GM12891 (cell line): ENCODE measurements around the gene TEX38. TPM values are rescaled to one million over a fixed set of nuclear protein-coding genes. Genes with fewer than 3 reads are reported as not detected.

Source experiments
- DNase-seq: peaks from one replicate; pipeline ENCODE4 v3.0.0; 2011; ENCODE audit warnings: low spot score; ENCODE audit not compliant: insufficient read length
- FAIRE-seq: peaks from 2 replicates; lab custom pipeline; 2011; peaks lifted over from hg19 to GRCh38; lab: Jason Lieb, UNC
- PAX5 ChIP-seq: IDR thresholded peaks from 2 replicates; pipeline ENCODE4 v1.6.1; 2011; ENCODE audit warnings: low read length, moderate library complexity, mild to moderate bottlenecking; ENCODE audit not compliant: insufficient read depth, severe bottlenecking
- POLR2A ChIP-seq: IDR thresholded peaks from 2 replicates; pipeline ENCODE4 v1.6.1; 2011; ENCODE audit warnings: low read depth, low read length, control low read depth
- POLR2AphosphoS5 ChIP-seq: IDR thresholded peaks from 2 replicates; pipeline ENCODE4 v1.6.1; 2011; ENCODE audit warnings: low read depth, low read length, control low read depth
- POU2F2 ChIP-seq: IDR thresholded peaks from 2 replicates; pipeline ENCODE4 v1.6.1; 2011; ENCODE audit warnings: low read depth, mild to moderate bottlenecking, control low read depth, low read length, moderate library complexity
- SPI1 ChIP-seq: IDR thresholded peaks from 2 replicates; pipeline ENCODE4 v1.6.1; 2011; ENCODE audit warnings: low read depth, low read length, control low read depth
- TAF1 ChIP-seq: IDR thresholded peaks from 2 replicates; pipeline ENCODE4 v1.6.1; 2011; ENCODE audit warnings: low read depth, low read length, control low read depth
- polyA plus RNA-seq: library from polyadenylated mRNA; unstranded; fragments of >200 nt; gene quantifications from one replicate; pipeline ENCODE4 v1.2.1, GENCODE V29; 2012; ENCODE audit warnings: low read depth, missing spikeins, inconsistent platforms; ENCODE audit not compliant: missing spikeins

TEX38 gene
- polyA plus RNA-seq: 0.13 TPM

DNA sequence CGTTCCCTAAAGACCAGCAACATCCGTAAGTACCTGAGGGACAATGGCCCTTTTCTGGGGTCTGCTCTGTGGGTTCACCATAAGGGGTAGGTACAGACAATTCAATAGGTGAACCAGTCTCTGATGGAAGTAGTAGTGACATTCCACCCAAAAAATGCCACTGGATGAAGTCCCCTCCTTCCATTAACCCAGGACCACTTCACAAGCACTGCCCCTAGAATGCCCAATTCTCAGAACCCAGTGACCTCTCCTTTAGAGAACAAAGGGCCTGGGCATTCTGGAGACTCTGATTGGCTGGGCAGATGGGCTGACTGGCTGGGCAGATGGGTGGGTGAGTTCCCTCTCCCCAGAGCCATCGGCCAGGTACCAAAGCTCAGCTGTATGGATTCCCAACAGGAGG is at the start of gene TEX38:
TSS of gene TEX38 (plus strand) at position 301 of the 400 bp plus-strand sequence. CDS start at position 382, 81 bp downstream.
- FAIRE-seq (no peak), DNase-seq (no peak)
- TF ChIP-seq TAF1: no peak
- no peak for TF ChIP-seq POU2F2
- TF ChIP-seq PAX5: no peak

DNA sequence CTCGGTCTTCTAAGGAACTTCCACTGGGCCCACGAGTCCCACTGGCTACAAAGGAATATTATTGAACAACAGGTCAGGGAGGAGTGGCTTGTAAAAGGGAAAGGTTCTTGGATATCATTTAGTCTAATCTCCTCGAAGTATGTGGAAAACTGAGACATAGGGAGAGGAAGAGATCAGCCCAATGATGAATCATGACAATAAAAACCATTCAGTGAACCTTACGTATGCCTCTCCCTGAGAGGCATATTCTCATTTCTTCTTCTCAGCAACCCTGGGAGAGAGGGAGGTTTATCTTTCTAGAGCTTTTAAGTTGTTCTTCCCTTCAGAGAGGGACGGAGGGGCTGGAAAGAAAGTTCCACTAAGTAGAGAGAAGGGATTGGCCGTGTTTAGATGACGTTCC is 49.7 kb upstream of the TEX38 start:
- FAIRE-seq (no peak), DNase-seq (no peak)
- TF ChIP-seq TAF1: no peak
- no peak for TF ChIP-seq POU2F2
- TF ChIP-seq POLR2AphosphoS5: no peak

DNA sequence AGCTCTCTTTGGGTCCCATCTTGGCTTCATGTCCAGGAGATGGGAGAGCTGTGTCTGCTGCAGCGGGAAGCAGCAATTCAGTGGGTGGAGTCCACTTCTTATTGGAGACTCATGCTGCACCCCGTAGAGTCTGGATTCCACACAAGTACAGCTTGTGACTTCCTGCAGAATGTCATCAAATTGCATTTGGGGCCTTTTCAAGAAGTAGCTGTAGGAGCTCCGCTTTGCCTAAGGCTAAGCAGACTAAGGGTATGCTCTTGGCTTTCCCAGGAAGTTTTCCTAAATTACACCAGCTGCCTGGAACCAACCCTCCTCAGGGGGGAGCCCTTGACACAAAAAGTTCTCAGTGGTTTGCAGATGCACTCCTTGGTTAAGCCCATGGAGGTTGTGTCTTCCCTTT is 49.3 kb upstream of the TEX38 start:
- DNase-seq: no peak
- FAIRE-seq: no peak
- TF ChIP-seq SPI1 (no peak), POLR2A (no peak), TAF1 (no peak), PAX5 (no peak), POU2F2 (no peak), POLR2AphosphoS5 (no peak)

DNA sequence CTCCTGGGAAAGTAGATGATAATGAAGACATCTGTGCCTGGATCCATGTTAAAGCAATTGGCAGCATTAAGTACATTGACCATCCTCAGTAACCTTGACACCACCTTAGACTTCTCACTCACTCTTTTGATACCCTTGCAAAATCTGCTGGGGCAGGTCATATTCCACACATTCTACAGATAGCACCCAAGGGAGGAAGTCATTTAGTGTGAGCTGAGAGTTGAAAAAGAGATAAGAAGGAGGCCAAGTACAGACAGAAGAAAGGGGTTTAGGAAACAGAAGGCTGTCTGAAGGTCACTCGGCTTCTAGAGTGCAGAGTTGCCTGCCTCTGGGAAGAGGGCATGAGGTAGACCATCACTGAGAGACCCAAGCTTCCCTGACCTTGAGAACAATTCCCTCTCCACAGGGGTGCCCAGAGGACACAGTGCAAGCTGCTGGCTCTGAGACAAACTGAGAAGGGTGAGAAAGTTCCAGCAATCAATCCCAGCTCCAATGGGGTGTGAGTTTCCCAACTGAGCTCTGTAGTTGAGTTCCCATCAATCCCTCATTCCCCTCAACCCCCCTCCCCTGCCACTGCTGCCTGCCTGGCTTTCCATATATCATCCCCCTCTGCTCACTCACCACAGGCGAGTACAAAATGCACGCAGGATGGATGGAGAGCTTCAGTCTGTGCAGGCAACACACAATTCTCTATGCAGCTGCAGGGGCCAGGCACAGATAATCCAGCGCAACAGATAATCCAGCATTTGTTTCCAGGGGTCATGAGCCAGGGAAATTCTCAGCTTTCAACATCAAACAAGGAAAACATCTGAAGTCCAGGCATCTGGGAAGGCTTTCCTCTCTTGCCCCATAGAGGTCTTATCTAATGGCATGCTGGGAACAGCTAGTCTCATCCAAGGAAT is 47.7 kb upstream of the TEX38 start:
- no peak for FAIRE-seq
- no peak for TF ChIP-seq POU2F2
- no peak for TF ChIP-seq TAF1
- TF ChIP-seq POLR2AphosphoS5: no peak
- TF ChIP-seq PAX5: no peak
- no peak for TF ChIP-seq SPI1
- DNase-seq: no peak

DNA sequence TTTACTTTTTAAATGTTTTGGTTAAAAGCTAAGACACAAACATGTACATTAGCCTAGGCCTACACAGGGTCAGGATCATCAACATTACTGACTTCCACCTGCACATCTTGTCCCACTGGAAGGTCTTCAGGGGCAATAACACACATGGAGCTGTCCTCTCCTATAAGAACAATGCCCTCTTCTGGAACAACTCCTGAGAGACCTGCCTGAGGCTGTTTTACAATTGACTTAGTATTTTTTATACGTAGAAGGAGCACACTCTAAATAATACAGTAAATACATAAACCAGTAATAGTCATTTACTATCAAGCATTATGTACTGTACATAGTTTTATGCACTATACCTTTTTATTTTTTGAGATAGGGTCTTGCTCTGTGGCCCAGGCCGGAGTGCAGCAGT is 40.9 kb upstream of the TEX38 start:
- FAIRE-seq (no peak), DNase-seq (no peak)
- TF ChIP-seq POLR2A (no peak), PAX5 (no peak), POU2F2 (no peak), POLR2AphosphoS5 (no peak), SPI1 (no peak), TAF1 (no peak)

DNA sequence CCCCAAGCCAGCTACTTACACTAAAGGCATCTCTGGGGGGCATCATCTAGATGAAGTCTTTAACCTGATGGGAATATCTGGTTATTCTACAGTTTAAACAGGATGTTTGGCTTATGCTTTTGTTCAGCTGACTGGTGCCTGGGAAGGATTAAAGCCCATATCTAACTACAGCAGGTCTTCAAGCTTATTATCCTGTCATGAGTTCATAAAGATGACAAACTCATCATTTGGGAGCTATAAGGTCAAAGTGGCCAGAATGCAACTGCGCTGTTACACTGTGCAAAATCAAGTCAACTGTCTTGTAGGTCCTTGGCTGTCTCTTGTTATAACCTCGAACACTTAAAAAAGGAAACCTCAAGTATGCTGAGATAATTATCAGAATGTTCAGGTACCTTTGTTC is 36.4 kb upstream of the TEX38 start:
- no peak for DNase-seq
- no peak for FAIRE-seq
- no peak for TF ChIP-seq SPI1
- no peak for TF ChIP-seq POLR2AphosphoS5
- TF ChIP-seq POLR2A: no peak
- no peak for TF ChIP-seq PAX5
- TF ChIP-seq TAF1: no peak
- no peak for TF ChIP-seq POU2F2

DNA sequence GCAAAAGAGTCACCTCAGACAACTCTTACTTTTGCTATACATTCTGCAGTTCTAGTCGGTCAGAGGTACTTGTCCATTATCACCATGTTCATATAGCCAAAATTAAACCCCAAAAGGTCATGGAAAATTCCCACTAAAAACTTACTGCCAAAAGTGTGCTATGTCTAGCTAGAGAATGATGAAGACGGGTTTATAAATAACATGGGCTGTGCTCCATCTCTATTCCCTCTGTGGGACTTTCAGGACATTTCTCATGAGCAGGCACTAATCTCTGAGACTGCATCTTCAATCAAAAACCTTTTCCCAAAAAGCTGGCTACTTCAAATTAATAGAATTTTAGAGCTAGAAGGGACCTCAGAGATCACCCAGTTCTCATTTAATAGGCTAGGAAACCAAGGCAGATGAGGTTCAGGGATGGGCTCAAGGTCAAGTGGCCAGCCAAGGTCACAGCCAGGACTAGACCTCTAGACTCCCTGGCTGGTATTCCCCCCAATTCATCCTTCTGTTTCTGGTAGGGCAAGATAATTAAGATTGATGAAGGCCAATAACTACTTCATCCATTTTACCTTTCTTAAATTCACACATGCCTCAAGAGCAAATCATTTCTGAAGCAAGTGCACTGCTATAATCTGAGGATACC is 34.1 kb upstream of the TEX38 start:
- no peak for FAIRE-seq
- TF ChIP-seq SPI1 (no peak), POU2F2 (no peak), POLR2A (no peak), TAF1 (no peak), PAX5 (no peak), POLR2AphosphoS5 (no peak)
- DNase-seq: no peak

DNA sequence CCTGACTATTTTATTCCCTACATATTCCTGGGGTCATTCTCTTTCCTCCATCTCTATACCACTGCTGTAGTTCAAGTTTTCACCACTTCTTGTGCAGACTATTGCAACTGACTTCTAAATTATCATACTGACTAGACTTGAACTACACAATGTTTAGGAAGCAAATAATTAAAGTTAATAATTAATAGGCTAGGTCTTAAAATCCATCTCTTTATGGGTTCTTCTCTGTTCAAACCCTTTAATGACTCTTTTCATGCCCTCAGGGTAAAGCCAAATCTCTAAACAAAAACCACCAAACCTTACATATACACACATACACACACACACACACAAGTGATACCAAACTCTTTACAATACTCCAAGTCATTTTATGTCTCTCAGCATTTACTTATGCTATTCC is 32.7 kb upstream of the TEX38 start:
- no peak for TF ChIP-seq POU2F2
- TF ChIP-seq POLR2A: no peak
- TF ChIP-seq PAX5: no peak
- TF ChIP-seq POLR2AphosphoS5: no peak
- no peak for TF ChIP-seq TAF1
- TF ChIP-seq SPI1: no peak
- no peak for DNase-seq
- no peak for FAIRE-seq

DNA sequence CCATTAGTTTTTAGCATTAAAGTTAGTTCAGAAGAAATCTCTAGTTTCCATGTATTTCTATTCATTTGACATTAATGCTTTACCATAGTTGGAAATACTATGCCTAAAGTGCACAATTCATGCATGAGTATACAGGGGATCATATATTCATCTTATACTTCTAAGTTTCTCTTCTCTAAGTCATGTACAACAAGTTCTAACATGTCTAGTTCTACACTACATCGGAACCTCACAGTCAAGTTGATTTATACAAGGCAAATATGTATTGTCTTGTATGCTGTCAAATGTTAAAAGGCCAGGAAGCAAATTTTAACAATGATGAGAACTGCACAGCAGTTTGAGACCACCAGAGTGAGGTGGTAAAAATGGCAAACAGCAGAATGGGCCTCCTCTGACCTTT is 32.1 kb upstream of the TEX38 start:
- FAIRE-seq (no peak), DNase-seq (no peak)
- no peak for TF ChIP-seq POLR2AphosphoS5
- no peak for TF ChIP-seq SPI1
- TF ChIP-seq POU2F2: no peak
- no peak for TF ChIP-seq POLR2A
- no peak for TF ChIP-seq TAF1
- TF ChIP-seq PAX5: no peak

DNA sequence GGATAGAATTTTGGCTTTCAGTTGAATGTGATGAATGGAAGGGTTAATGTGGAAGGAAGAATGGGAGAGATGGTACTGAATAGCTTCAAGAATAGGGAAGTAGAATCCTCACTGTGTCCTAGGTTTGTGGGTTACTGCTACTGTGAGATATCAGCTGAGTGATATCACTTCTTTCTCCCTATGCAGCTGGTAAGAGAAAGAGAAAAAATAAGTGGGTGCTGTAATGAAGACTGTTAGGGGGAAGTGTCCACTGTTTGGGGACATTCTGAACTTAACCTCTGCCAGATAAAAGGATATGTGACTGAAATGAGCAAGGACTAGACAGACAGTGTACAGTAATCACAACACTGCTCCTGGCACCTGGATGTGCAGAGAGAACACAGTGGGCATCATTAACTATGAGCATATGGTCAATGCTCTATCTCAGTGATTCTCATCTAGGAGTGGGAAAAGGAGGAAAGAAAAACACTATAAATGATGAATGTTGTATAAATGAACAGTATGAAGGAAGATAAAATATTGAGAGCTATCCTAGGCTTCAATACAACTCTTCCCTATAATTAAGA is 29.5 kb upstream of the TEX38 start:
- DNase-seq: no peak
- peak; percentile 28 for FAIRE-seq
- TF ChIP-seq POLR2AphosphoS5: no peak
- TF ChIP-seq TAF1: no peak
- TF ChIP-seq SPI1: no peak
- TF ChIP-seq POU2F2: no peak
- TF ChIP-seq PAX5: no peak
- no peak for TF ChIP-seq POLR2A
